OCI-LY7 (cell line): ENCODE data around the gene RNF182. TPM values are rescaled to one million over a fixed set of nuclear protein-coding genes. Genes with fewer than 3 reads are reported as not detected.

ENCODE experiments used
- BruUV-seq: library from RNA; stranded (reverse); fragments of 400-500 nt; replicated peaks from 2 replicates; lab custom pipeline; 2021; lab: Mats Ljungman, UMichigan
- CTCF ChIA-PET: fragments of 300-600 bp; sonication (Branson Sonifier 250); formaldehyde crosslinking; loops from one replicate; lab custom pipeline; 2022; ENCODE audit warnings: antibody characterized with exemption; ENCODE audit not compliant: unreplicated experiment; lab: Charles Lee
- POLR2A ChIA-PET: fragments of 300-600 bp; sonication (Branson Sonifier 250); formaldehyde crosslinking; loops from one replicate; lab custom pipeline; 2022; ENCODE audit warnings: antibody characterized with exemption; lab: Charles Lee
- DNase-seq: peaks from one replicate; pipeline ENCODE4 v3.0.0-alpha.2; 2015; ENCODE audit warnings: low spot score
- H2AFZ ChIP-seq: fragments of 200-600 bp; sonication (generic), shearing (Covaris generic); 2 replicates; pipeline ENCODE4 v1.6.1; 2014; ENCODE audit warnings: mild to moderate bottlenecking, antibody characterized with exemption, low read length, moderate library complexity
- H3K27ac ChIP-seq: fragments of 200-600 bp; sonication (generic); 2 replicates; pipeline ENCODE4 v1.5.1; 2014; ENCODE audit warnings: mixed run types, low read depth, mild to moderate bottlenecking, moderate library complexity, low read length, inconsistent platforms; ENCODE audit not compliant: poor library complexity, severe bottlenecking
- H3K36me3 ChIP-seq: fragments of 200-600 bp; sonication (generic); 2 replicates; pipeline ENCODE4 v1.6.1; 2014; ENCODE audit warnings: mild to moderate bottlenecking, antibody characterized with exemption, low read length, moderate library complexity, mixed read lengths; ENCODE audit not compliant: insufficient read depth
- H3K4me1 ChIP-seq: fragments of 200-600 bp; sonication (generic); 2 replicates; pipeline ENCODE4 v1.5.1; 2014; ENCODE audit warnings: mild to moderate bottlenecking, low read length; ENCODE audit not compliant: insufficient read depth, poor library complexity, severe bottlenecking
- H3K4me2 ChIP-seq: fragments of 200-600 bp; sonication (generic); 2 replicates; pipeline ENCODE4 v1.6.1; 2014; ENCODE audit warnings: mild to moderate bottlenecking, low read length
- H3K4me3 ChIP-seq: fragments of 200-600 bp; sonication (generic); 2 replicates; pipeline ENCODE4 v1.5.1; 2014; ENCODE audit warnings: mild to moderate bottlenecking, low read depth, low read length; ENCODE audit not compliant: poor library complexity, severe bottlenecking
- H3K79me2 ChIP-seq: fragments of 200-600 bp; sonication (generic); 2 replicates; pipeline ENCODE4 v1.6.1; 2016; ENCODE audit warnings: low read depth, mild to moderate bottlenecking, low read length, moderate library complexity, mixed read lengths; ENCODE audit not compliant: insufficient read depth
- H3K9me2 ChIP-seq: fragments of 200-600 bp; sonication (generic); 2 replicates; pipeline ENCODE4 v1.6.1; 2016; ENCODE audit warnings: mild to moderate bottlenecking, low read length, mixed read lengths; ENCODE audit not compliant: insufficient read depth
- H3K9me3 ChIP-seq: fragments of 200-600 bp; sonication (generic); 2 replicates; pipeline ENCODE4 v1.6.1; 2014; ENCODE audit warnings: mild to moderate bottlenecking, mixed run types, low read length, mixed read lengths
- H4K20me1 ChIP-seq: fragments of 200-600 bp; sonication (generic); 2 replicates; pipeline ENCODE4 v1.6.1; 2014; ENCODE audit warnings: mild to moderate bottlenecking, antibody characterized with exemption, low read length, moderate library complexity, mixed read lengths; ENCODE audit not compliant: insufficient read depth
- EZH2phosphoT487 ChIP-seq: fragments of 200-600 bp; sonication (generic); IDR thresholded peaks from 2 replicates; pipeline ENCODE4 v1.6.1; 2018; ENCODE audit warnings: low read depth, borderline replicate concordance, mild to moderate bottlenecking, mixed run types, antibody characterized with exemption, low read length, moderate library complexity, mixed read lengths
- intact Hi-C: fragments of 100-400 bp; cut with micrococcal nuclease; formaldehyde crosslinking; loops from one replicate; pipeline ENCODE4 v1.10.0; 2022; ENCODE audit not compliant: unreplicated experiment
- total RNA-seq, 2 experiments: library from RNA; depleted of rRNA in 1 of 2; stranded (reverse); fragments of >200 nt in 1 of 2; shearing (Covaris generic) in 1 of 2; gene quantifications; 2 replicates each; pipeline ENCODE4 v1.2.3, GENCODE V29; 2014 to 2022
- TF ChIP-seq, protein P1 (sequence below): fragments of 200-600 bp; sonication (generic); conservative IDR thresholded peaks from 2 replicates; pipeline ENCODE4 v1.5.1; 2014; ENCODE audit warnings: mild to moderate bottlenecking, antibody characterized with exemption, low read length, moderate library complexity, mixed read lengths

RNF182 gene
- total RNA-seq, 2 experiments from 2014 or later, result not detected

DNA sequence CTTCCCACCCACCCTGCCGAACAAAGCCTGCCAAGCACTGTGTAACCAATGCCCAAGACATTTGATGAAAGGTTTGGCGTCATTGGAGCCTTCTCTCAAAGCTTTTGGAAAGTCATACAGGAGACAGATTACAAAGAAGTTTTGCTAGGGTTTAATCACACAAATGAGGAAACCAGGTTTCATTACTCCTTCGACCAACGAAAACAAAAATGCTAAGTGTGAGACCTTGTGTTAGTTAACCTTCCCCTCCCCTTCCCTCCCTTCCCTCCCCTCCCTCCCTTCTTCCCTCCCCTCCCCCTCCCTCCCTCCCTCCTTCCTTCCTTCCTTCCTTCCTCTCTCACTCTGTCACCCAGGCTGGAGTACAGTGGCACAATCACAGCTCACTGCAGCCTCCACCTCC lies 96.7 kb downstream of the RNF182 start:
- DNase-seq, result no peak
- Histone ChIP-seq H3K4me3 (no peak overlapping the region), H3K9me2 (no peaks in the 10 kb centered on the region), H2AFZ (no peak overlapping the region), H3K27ac (no peak overlapping the region), H3K79me2 (no peaks in the 10 kb centered on the region), H3K36me3 (no peaks in the 10 kb centered on the region), H4K20me1 (no peaks in the 10 kb centered on the region), H3K4me2 (no peak overlapping the region), H3K4me1 (no peaks in the 10 kb centered on the region), H3K9me3 (no peaks in the 10 kb centered on the region)
- intact Hi-C loops, result no loop called here
- BruUV-seq, result no TSS peak
- ChIA-PET CTCF (no interaction called here), POLR2A (no interaction called here)
- TF ChIP-seq, protein P1, sequence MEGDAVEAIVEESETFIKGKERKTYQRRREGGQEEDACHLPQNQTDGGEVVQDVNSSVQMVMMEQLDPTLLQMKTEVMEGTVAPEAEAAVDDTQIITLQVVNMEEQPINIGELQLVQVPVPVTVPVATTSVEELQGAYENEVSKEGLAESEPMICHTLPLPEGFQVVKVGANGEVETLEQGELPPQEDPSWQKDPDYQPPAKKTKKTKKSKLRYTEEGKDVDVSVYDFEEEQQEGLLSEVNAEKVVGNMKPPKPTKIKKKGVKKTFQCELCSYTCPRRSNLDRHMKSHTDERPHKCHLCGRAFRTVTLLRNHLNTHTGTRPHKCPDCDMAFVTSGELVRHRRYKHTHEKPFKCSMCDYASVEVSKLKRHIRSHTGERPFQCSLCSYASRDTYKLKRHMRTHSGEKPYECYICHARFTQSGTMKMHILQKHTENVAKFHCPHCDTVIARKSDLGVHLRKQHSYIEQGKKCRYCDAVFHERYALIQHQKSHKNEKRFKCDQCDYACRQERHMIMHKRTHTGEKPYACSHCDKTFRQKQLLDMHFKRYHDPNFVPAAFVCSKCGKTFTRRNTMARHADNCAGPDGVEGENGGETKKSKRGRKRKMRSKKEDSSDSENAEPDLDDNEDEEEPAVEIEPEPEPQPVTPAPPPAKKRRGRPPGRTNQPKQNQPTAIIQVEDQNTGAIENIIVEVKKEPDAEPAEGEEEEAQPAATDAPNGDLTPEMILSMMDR, result no peak
- TF ChIP-seq EZH2phosphoT487, result no peak

DNA sequence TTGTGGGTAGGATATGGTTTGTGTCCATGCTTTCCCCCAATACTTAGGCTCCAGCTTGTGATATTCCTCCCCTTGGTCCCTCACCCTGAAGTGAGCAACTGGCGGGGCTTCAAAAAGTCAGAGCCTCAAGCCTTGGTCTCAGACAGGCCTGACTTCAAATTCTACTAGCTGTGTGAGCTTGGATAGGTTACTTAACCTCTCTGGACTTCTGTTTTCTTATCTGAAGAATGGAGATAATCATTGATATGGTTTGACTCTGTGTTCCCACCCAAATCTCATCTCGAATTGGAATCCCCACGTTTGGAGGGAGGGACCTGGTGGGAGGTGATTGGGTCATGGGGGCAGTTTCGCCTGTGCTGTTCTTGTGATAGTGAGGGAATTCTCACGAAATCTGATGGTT lies 97.9 kb downstream of the RNF182 start:
- TF ChIP-seq EZH2phosphoT487, result no peak
- TF ChIP-seq, protein P1, result no peak
- H3K4me2 ChIP-seq, result no peak overlapping the region
- no peaks in the 10 kb centered on the region for H4K20me1 ChIP-seq
- no TSS peak for BruUV-seq
- no peaks in the 10 kb centered on the region for H3K4me1 ChIP-seq
- H3K9me2 ChIP-seq, result no peaks in the 10 kb centered on the region
- H3K27ac ChIP-seq, result no peak overlapping the region
- intact Hi-C loops, result no loop called here
- H3K79me2 ChIP-seq, result no peaks in the 10 kb centered on the region
- no peaks in the 10 kb centered on the region for H3K36me3 ChIP-seq
- DNase-seq, result no peak
- no peaks in the 10 kb centered on the region for H3K9me3 ChIP-seq
- ChIA-PET POLR2A (interaction anchor here (0.6 to 1.2 kb wide), 3 partner anchors 9 to 187 kb away, joined by 4 read pairs; no protein-coding TSS in a partner anchor), CTCF (no interaction called here)
- H3K4me3 ChIP-seq, result no peak overlapping the region
- no peak overlapping the region for H2AFZ ChIP-seq

DNA sequence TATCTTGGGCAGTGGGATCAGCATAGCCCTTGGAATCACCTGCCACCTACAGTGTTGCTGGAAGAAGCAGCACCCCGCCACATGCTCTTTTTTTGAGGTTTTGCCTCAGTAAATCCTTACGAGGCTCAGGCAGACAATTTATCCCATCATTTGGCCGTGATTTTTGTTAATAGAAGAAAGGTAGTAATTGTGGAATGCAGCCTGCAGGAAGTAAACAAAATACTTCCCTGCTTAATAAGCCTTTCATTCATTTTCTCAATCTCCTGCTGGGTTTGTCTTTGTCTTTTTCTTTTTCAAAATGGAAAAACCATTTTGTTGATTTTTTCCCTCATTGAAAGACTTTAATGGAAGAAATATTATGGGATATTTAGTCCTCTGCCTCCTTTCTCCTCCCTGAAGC lies 99.1 kb downstream of the RNF182 start:
- BruUV-seq, result no TSS peak
- no peaks in the 10 kb centered on the region for H3K79me2 ChIP-seq
- H4K20me1 ChIP-seq, result no peaks in the 10 kb centered on the region
- no peak for DNase-seq
- TF ChIP-seq EZH2phosphoT487, result no peak
- TF ChIP-seq, protein P1, result no peak
- CTCF ChIA-PET, result interaction anchor here (0.6 kb wide), 1 partner anchor 118 kb away, joined by 3 read pairs; no protein-coding TSS in a partner anchor
- intact Hi-C loops, result no loop called here
- H2AFZ ChIP-seq, result no peak overlapping the region
- no peaks in the 10 kb centered on the region for H3K36me3 ChIP-seq
- H3K4me2 ChIP-seq, result no peak overlapping the region
- no peak overlapping the region for H3K27ac ChIP-seq
- no peaks in the 10 kb centered on the region for H3K4me1 ChIP-seq
- no peaks in the 10 kb centered on the region for H3K9me2 ChIP-seq
- H3K9me3 ChIP-seq, result no peaks in the 10 kb centered on the region
- POLR2A ChIA-PET, result no interaction called here
- H3K4me3 ChIP-seq, result no peak overlapping the region
